Measurements from ENCODE around the gene ABCC5.

The ABCC5 gene

GRCh38 chr3:183984127-183984740, 33.5 kb downstream of the ABCC5 start:
- no peak for DNase-seq
- Histone ChIP-seq H2AK5ac (ENCODE audit: low read length) (no peak overlapping the region), H3K27ac (ENCODE audit: low read depth, low read length) (no peak overlapping the region), H3K4me3 (ENCODE audit: low read depth, low read length) (no peak overlapping the region), H3K79me1 (ENCODE audit: low read length) (no peaks in the 10 kb centered on the region), H3K79me2 (ENCODE audit: control insufficient read depth, insufficient read depth, low read length, poor library complexity) (no peaks in the 10 kb centered on the region), H2BK12ac (ENCODE audit: low read length) (no peak overlapping the region), H4K91ac (ENCODE audit: low read depth, low read length) (no peak overlapping the region), H3K36me3 (ENCODE audit: control insufficient read depth in 1 of 2, insufficient read depth in 2 of 2, low read length in 2 of 2) (peaks cover 18 to 47% of the 10 kb centered on the region in 2 experiments), H2AFZ (ENCODE audit: insufficient read depth, low read length, poor library complexity) (no peak overlapping the region), H3K4ac (ENCODE audit: low read depth, low read length) (no peak overlapping the region), H2BK120ac (ENCODE audit: insufficient read depth, low read length, poor library complexity) (no peak overlapping the region), H3K18ac (ENCODE audit: low read length) (no peak overlapping the region), H3K4me2 (ENCODE audit: low read length) (no peak overlapping the region), H3K27me3 (ENCODE audit: insufficient read depth, low read length) (no peaks in the 10 kb centered on the region), H4K8ac (ENCODE audit: low read depth, low read length) (no peak overlapping the region), H3K9me3 (ENCODE audit: insufficient read depth, low read depth, low read length) (no peaks in the 10 kb centered on the region), H2BK5ac (ENCODE audit: low read depth, low read length, poor library complexity) (no peak overlapping the region), H3K9ac (ENCODE audit: low read length) (no peak overlapping the region), H3K4me1 (ENCODE audit: control insufficient read depth in 1 of 2, insufficient read depth in 2 of 2, low read length in 2 of 2) (peaks cover 0 to 4% of the 10 kb centered on the region in 2 experiments), H3K23ac (ENCODE audit: low read length) (no peak overlapping the region), H3K14ac (ENCODE audit: low read length) (no peak overlapping the region), H4K12ac (ENCODE audit: low read depth, low read length) (no peak overlapping the region)
- WGBS (ENCODE audit: extremely low coverage, insufficient coverage, insufficient read length) = no CpG with 5 or more reads among the region's 4 CpGs

GRCh38 chr3:183981990-183982644, 35.6 kb downstream of the ABCC5 start:
- Histone ChIP-seq H2AFZ (ENCODE audit: insufficient read depth, low read length, poor library complexity) (no peak overlapping the region), H3K4me2 (ENCODE audit: low read length) (no peak overlapping the region)
- no CpG with 5 or more reads among the region's 6 CpGs for WGBS (ENCODE audit: extremely low coverage, insufficient coverage, insufficient read length)

DNA sequence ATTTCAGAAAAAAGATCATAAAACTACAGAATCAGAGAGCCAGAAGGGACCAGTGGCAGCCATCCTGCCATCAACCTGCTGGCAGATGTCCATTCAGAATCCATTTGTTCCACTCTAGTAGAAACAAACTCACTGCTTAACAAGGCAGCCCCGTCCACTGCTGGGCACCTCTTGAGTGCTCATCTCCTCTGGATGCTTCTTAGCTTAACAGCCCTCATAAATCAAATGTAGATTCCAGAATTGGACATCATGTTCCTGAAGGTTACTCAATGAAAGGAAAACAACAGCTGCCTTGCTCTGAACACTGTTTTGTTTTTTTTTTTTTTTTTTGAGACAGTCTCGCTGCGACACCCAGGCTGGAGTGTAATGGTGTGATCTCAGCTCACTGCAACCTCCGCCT, 37.3 kb downstream of the ABCC5 start:
- Histone ChIP-seq H4K12ac (ENCODE audit: low read depth, low read length) (no peak overlapping the region), H4K91ac (ENCODE audit: low read depth, low read length) (no peak overlapping the region)

More at GRCh38 chr3:183981990-183982644, 35.6 kb downstream of the ABCC5 start:
- peaks cover 3 to 4% of the 10 kb centered on the region in 2 experiments for H3K4me1 ChIP-seq (ENCODE audit: control insufficient read depth in 1 of 2, insufficient read depth in 2 of 2, low read length in 2 of 2)
- no peak overlapping the region for H4K12ac ChIP-seq (ENCODE audit: low read depth, low read length)
- H3K27me3 ChIP-seq (ENCODE audit: insufficient read depth, low read length) = no peaks in the 10 kb centered on the region
- peaks cover 14 to 37% of the 10 kb centered on the region in 2 experiments for H3K36me3 ChIP-seq (ENCODE audit: control insufficient read depth in 1 of 2, insufficient read depth in 2 of 2, low read length in 2 of 2)
- H2BK120ac ChIP-seq (ENCODE audit: insufficient read depth, low read length, poor library complexity) = no peak overlapping the region
- no peak overlapping the region for H3K9ac ChIP-seq (ENCODE audit: low read length)
- no peak overlapping the region for H3K4me3 ChIP-seq (ENCODE audit: low read depth, low read length)
- H3K79me2 ChIP-seq (ENCODE audit: control insufficient read depth, insufficient read depth, low read length, poor library complexity) = no peaks in the 10 kb centered on the region
- H3K23ac ChIP-seq (ENCODE audit: low read length) = no peak overlapping the region
- H2BK12ac ChIP-seq (ENCODE audit: low read length) = no peak overlapping the region
- no peak overlapping the region for H3K18ac ChIP-seq (ENCODE audit: low read length)
- no peak overlapping the region for H3K14ac ChIP-seq (ENCODE audit: low read length)
- H4K8ac ChIP-seq (ENCODE audit: low read depth, low read length) = no peak overlapping the region
- no peak overlapping the region for H2AK5ac ChIP-seq (ENCODE audit: low read length)
- no peak for DNase-seq
- peaks cover 2% of the 10 kb centered on the region for H3K79me1 ChIP-seq (ENCODE audit: low read length)
- H4K91ac ChIP-seq (ENCODE audit: low read depth, low read length) = no peak overlapping the region
- no peak overlapping the region for H2BK5ac ChIP-seq (ENCODE audit: low read depth, low read length, poor library complexity)
- no peak overlapping the region for H3K4ac ChIP-seq (ENCODE audit: low read depth, low read length)
- H3K27ac ChIP-seq (ENCODE audit: low read depth, low read length) = no peak overlapping the region
- no peaks in the 10 kb centered on the region for H3K9me3 ChIP-seq (ENCODE audit: insufficient read depth, low read depth, low read length)

DNA sequence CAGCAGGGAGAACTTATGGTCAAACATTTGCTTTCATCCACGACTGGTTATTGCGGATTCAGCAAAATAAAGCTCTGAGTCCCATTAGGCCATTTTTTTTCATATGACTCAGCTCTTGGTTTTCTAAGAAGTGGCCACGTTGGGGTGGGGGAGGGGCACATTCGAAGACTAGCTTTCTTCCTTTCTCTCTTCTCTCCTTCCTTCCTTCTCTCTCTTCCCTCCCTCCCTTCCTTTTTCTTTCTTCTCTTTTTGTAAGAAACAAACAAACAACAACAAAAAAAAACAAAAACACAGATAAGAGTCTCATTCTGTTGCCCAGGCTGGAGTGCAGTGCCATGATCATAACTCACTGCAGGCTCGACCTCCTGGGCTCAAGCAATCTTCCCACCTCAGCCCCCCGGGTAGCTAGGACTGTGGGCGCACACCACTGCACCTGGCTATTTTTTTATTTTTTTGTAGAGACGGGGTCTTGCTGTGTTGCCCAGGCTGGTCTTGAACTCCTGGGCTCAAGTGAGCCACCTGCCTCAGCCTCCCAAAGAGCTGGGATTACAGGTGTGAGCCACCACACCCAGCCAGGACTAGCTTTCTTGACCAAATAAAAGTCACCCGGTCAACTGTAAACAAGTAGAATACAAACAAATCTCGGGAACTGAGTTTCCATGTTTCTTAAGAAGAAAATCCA, 41.6 kb downstream of the ABCC5 start:
- H3K79me2 ChIP-seq (ENCODE audit: control insufficient read depth, insufficient read depth, low read length, poor library complexity) = no peaks in the 10 kb centered on the region
- H3K4me1 ChIP-seq (ENCODE audit: control insufficient read depth in 1 of 2, insufficient read depth in 2 of 2, low read length in 2 of 2) = peaks cover 5 to 8% of the 10 kb centered on the region in 2 experiments
- no peak overlapping the region for H3K23ac ChIP-seq (ENCODE audit: low read length)
- H3K4ac ChIP-seq (ENCODE audit: low read depth, low read length) = no peak overlapping the region
- H3K27ac ChIP-seq (ENCODE audit: low read depth, low read length) = no peak overlapping the region
- no peak overlapping the region for H3K18ac ChIP-seq (ENCODE audit: low read length)
- no peak overlapping the region for H3K9ac ChIP-seq (ENCODE audit: low read length)
- DNase-seq = peak in 1 of 2 donors; percentile 9
- peaks cover 14 to 20% of the 10 kb centered on the region in 2 experiments for H3K36me3 ChIP-seq (ENCODE audit: control insufficient read depth in 1 of 2, insufficient read depth in 2 of 2, low read length in 2 of 2)
- H4K12ac ChIP-seq (ENCODE audit: low read depth, low read length) = no peak overlapping the region
- H3K9me3 ChIP-seq (ENCODE audit: insufficient read depth, low read depth, low read length) = no peaks in the 10 kb centered on the region
- H2AK5ac ChIP-seq (ENCODE audit: low read length) = no peak overlapping the region
- no CpG with 5 or more reads among the region's 10 CpGs for WGBS (ENCODE audit: extremely low coverage, insufficient coverage, insufficient read length)
- no peak overlapping the region for H2BK5ac ChIP-seq (ENCODE audit: low read depth, low read length, poor library complexity)
- no peak overlapping the region for H3K14ac ChIP-seq (ENCODE audit: low read length)
- H2BK120ac ChIP-seq (ENCODE audit: insufficient read depth, low read length, poor library complexity) = no peak overlapping the region
- H4K8ac ChIP-seq (ENCODE audit: low read depth, low read length) = no peak overlapping the region
- H4K91ac ChIP-seq (ENCODE audit: low read depth, low read length) = no peak overlapping the region
- H3K27me3 ChIP-seq (ENCODE audit: insufficient read depth, low read length) = no peaks in the 10 kb centered on the region
- H3K79me1 ChIP-seq (ENCODE audit: low read length) = peaks cover 4% of the 10 kb centered on the region
- H2BK12ac ChIP-seq (ENCODE audit: low read length) = no peak overlapping the region
- no peak overlapping the region for H3K4me2 ChIP-seq (ENCODE audit: low read length)
- no peak overlapping the region for H2AFZ ChIP-seq (ENCODE audit: insufficient read depth, low read length, poor library complexity)
- H3K4me3 ChIP-seq (ENCODE audit: low read depth, low read length) = no peak overlapping the region

More for the DNA sequence above, 37.3 kb downstream of the ABCC5 start:
- Histone ChIP-seq H3K27ac (ENCODE audit: low read depth, low read length) (no peak overlapping the region), H3K9me3 (ENCODE audit: insufficient read depth, low read depth, low read length) (no peaks in the 10 kb centered on the region), H3K79me2 (ENCODE audit: control insufficient read depth, insufficient read depth, low read length, poor library complexity) (no peaks in the 10 kb centered on the region), H3K4me2 (ENCODE audit: low read length) (no peak overlapping the region), H3K4me1 (ENCODE audit: control insufficient read depth in 1 of 2, insufficient read depth in 2 of 2, low read length in 2 of 2) (peaks cover 5 to 8% of the 10 kb centered on the region in 2 experiments), H4K8ac (ENCODE audit: low read depth, low read length) (no peak overlapping the region), H3K9ac (ENCODE audit: low read length) (no peak overlapping the region), H3K27me3 (ENCODE audit: insufficient read depth, low read length) (no peaks in the 10 kb centered on the region), H3K23ac (ENCODE audit: low read length) (no peak overlapping the region), H3K79me1 (ENCODE audit: low read length) (peaks cover 4% of the 10 kb centered on the region), H3K18ac (ENCODE audit: low read length) (no peak overlapping the region), H2BK12ac (ENCODE audit: low read length) (no peak overlapping the region), H3K4me3 (ENCODE audit: low read depth, low read length) (no peak overlapping the region), H2AK5ac (ENCODE audit: low read length) (no peak overlapping the region), H2AFZ (ENCODE audit: insufficient read depth, low read length, poor library complexity) (no peak overlapping the region), H3K4ac (ENCODE audit: low read depth, low read length) (no peak overlapping the region), H3K14ac (ENCODE audit: low read length) (no peak overlapping the region), H2BK120ac (ENCODE audit: insufficient read depth, low read length, poor library complexity) (no peak overlapping the region), H3K36me3 (ENCODE audit: control insufficient read depth in 1 of 2, insufficient read depth in 2 of 2, low read length in 2 of 2) (peaks cover 19 to 31% of the 10 kb centered on the region in 2 experiments), H2BK5ac (ENCODE audit: low read depth, low read length, poor library complexity) (no peak overlapping the region)
- no CpG with 5 or more reads among the region's 4 CpGs for WGBS (ENCODE audit: extremely low coverage, insufficient coverage, insufficient read length)
- DNase-seq = no peak

Measured in trophoblast cell (in vitro differentiated cells and primary cell).